Mesenchymal stem cell (in vitro differentiated cells and primary cell): Measurements from ENCODE around the gene TRAPPC14.

Experiments
- DNase-seq: peaks from one replicate; pipeline ENCODE4 v3.0.0-alpha.2; 2013
- H2AFZ ChIP-seq: one replicate; pipeline ENCODE4 v1.6.1; 2013; ENCODE audit warnings: low read depth, mild to moderate bottlenecking, control low read depth, inconsistent platforms, low read length, moderate library complexity
- H2AK5ac ChIP-seq: 2 replicates; pipeline ENCODE4 v1.6.1; 2013; ENCODE audit warnings: low read length, moderate library complexity, mild to moderate bottlenecking, inconsistent platforms; ENCODE audit not compliant: severe bottlenecking
- H2BK120ac ChIP-seq: one replicate; pipeline ENCODE4 v1.6.1; 2013; ENCODE audit warnings: low read depth, mild to moderate bottlenecking, inconsistent platforms, low read length, moderate library complexity
- H2BK12ac ChIP-seq, 2 experiments: one replicate each; pipeline ENCODE4 v1.6.1; 2013; ENCODE audit warnings: inconsistent platforms in 2 of 2, low read length in 2 of 2, mild to moderate bottlenecking in 2 of 2, moderate library complexity in 2 of 2, control low read depth in 1 of 2
- H2BK15ac ChIP-seq: one replicate; pipeline ENCODE4 v1.6.1; 2013; ENCODE audit warnings: mild to moderate bottlenecking, low read depth, inconsistent platforms; ENCODE audit not compliant: poor library complexity, severe bottlenecking
- H2BK5ac ChIP-seq: 2 replicates; pipeline ENCODE4 v1.6.1; 2013; ENCODE audit warnings: low read depth, mild to moderate bottlenecking, low read length, control low read depth, inconsistent platforms; ENCODE audit not compliant: poor library complexity, severe bottlenecking
- H3K14ac ChIP-seq, 2 experiments: one replicate each; pipeline ENCODE4 v1.6.1; 2013; ENCODE audit warnings: inconsistent platforms in 2 of 2, low read length in 2 of 2, control low read depth in 1 of 2, mild to moderate bottlenecking in 1 of 2, moderate library complexity in 1 of 2
- H3K18ac ChIP-seq, 2 experiments: one replicate each; pipeline ENCODE4 v1.6.1; 2013; ENCODE audit warnings: inconsistent platforms in 2 of 2, low read length in 2 of 2, control low read depth in 1 of 2, low read depth in 1 of 2, mild to moderate bottlenecking in 1 of 2
- H3K23ac ChIP-seq, 2 experiments: one replicate each; pipeline ENCODE4 v1.6.1; 2013; ENCODE audit warnings: inconsistent platforms in 2 of 2, low read length in 2 of 2, mild to moderate bottlenecking in 2 of 2, moderate library complexity in 2 of 2, control low read depth in 1 of 2
- H3K27ac ChIP-seq: 2 replicates; pipeline ENCODE4 v1.5.1; 2013; ENCODE audit warnings: mild to moderate bottlenecking, moderate library complexity, low read length, control low read depth, inconsistent platforms; ENCODE audit not compliant: poor library complexity, severe bottlenecking
- H3K27me3 ChIP-seq, 2 experiments: 2 replicates each; pipeline versions ENCODE4 v1.6.1 to v1.7.0; 2013; ENCODE audit warnings: low read length in 2 of 2, mild to moderate bottlenecking in 2 of 2, moderate library complexity in 2 of 2, control low read depth in 1 of 2, inconsistent platforms in 1 of 2; ENCODE audit not compliant: control insufficient read depth in 1 of 2, insufficient read depth in 1 of 2
- H3K36me3 ChIP-seq, 2 experiments: 2 replicates each; pipeline versions ENCODE4 v1.6.1 to v1.7.0; 2013; ENCODE audit warnings: low read length in 2 of 2, control low read depth in 1 of 2, inconsistent platforms in 1 of 2, low read depth in 1 of 2, mild to moderate bottlenecking in 1 of 2; ENCODE audit not compliant: insufficient read depth in 2 of 2, control insufficient read depth in 1 of 2
- H3K4ac ChIP-seq, 2 experiments: one replicate each; pipeline ENCODE4 v1.6.1; 2013; ENCODE audit warnings: inconsistent platforms in 2 of 2, low read length in 2 of 2, mild to moderate bottlenecking in 2 of 2, moderate library complexity in 2 of 2, control low read depth in 1 of 2, low read depth in 1 of 2
- H3K4me1 ChIP-seq: 2 replicates; pipeline ENCODE4 v1.6.1; 2013; ENCODE audit warnings: low read depth, low read length, control low read depth; ENCODE audit not compliant: control insufficient read depth, insufficient read depth
- H3K4me2 ChIP-seq: 2 replicates; pipeline ENCODE4 v1.6.1; 2013; ENCODE audit warnings: low read length, mild to moderate bottlenecking, inconsistent platforms; ENCODE audit not compliant: poor library complexity, severe bottlenecking
- H3K4me3 ChIP-seq, 2 experiments: 2 replicates each; pipeline versions ENCODE4 v1.5.1 to v1.7.0; 2013; ENCODE audit warnings: low read length in 2 of 2, mild to moderate bottlenecking in 2 of 2, control low read depth in 1 of 2, low read depth in 1 of 2; ENCODE audit not compliant: insufficient read depth in 1 of 2
- H3K79me1 ChIP-seq: replicated peaks from 2 replicates; pipeline ENCODE4 v1.6.1; 2013; ENCODE audit warnings: mild to moderate bottlenecking, control low read depth, low read length, inconsistent platforms; ENCODE audit not compliant: poor library complexity, severe bottlenecking
- H3K9ac ChIP-seq: 2 replicates; pipeline ENCODE4 v1.7.0; 2013; ENCODE audit warnings: mild to moderate bottlenecking, low read length, moderate library complexity
- H3K9me3 ChIP-seq: 2 replicates; pipeline ENCODE4 v1.7.0; 2013; ENCODE audit warnings: mild to moderate bottlenecking, low read length; ENCODE audit not compliant: control insufficient read depth
- H4K8ac ChIP-seq: one replicate; pipeline ENCODE4 v1.6.1; 2013; ENCODE audit warnings: inconsistent platforms, mild to moderate bottlenecking, low read length, moderate library complexity
- H4K91ac ChIP-seq: one replicate; pipeline ENCODE4 v1.6.1; 2013; ENCODE audit warnings: mild to moderate bottlenecking, low read length, inconsistent platforms
- WGBS: methylation state at CpG from one replicate; pipeline ENCODE4 v1.1.7; 2013; ENCODE audit warnings: mixed read lengths; 5-methylcytosine and 5-hydroxymethylcytosine counted together

Gene TRAPPC14

GRCh38 chr7:100176096-100177044 is 17.8 kb upstream of the TRAPPC14 start:
- Histone ChIP-seq H3K18ac (no peak overlapping the region), H3K9ac (peak overlapping the region; percentile 78), H3K23ac (no peak overlapping the region), H3K4me2 (peak overlapping the region; percentile 64), H2BK5ac (no peak overlapping the region), H3K4me3 (peak overlapping the region; percentile 64 to 80), H3K27ac (no peak overlapping the region), H4K8ac (no peak overlapping the region), H4K91ac (no peak overlapping the region), H3K4ac (peak overlapping the region in 1 of 2 experiments; percentile 19), H2AK5ac (no peak overlapping the region), H2AFZ (no peak overlapping the region), H3K9me3 (no peaks in the 10 kb centered on the region), H3K79me1 (peaks cover 4% of the 10 kb centered on the region), H2BK12ac (no peak overlapping the region), H2BK15ac (no peak overlapping the region), H2BK120ac (no peak overlapping the region), H3K27me3 (peaks cover 17 to 23% of the 10 kb centered on the region in 2 experiments), H3K14ac (no peak overlapping the region), H3K36me3 (peaks cover 0 to 16% of the 10 kb centered on the region in 2 experiments), H3K4me1 (peaks cover 13% of the 10 kb centered on the region)
- 56% methylated on average over 11 of the region's 14 CpGs for WGBS
- DNase-seq, result no peak

GRCh38 chr7:100175296-100175935 is 16.9 kb upstream of the TRAPPC14 start:
- no peak overlapping the region for H2BK5ac ChIP-seq
- no peak overlapping the region for H4K91ac ChIP-seq
- no peak overlapping the region for H2BK12ac ChIP-seq
- no peak overlapping the region for H3K4ac ChIP-seq
- H3K27me3 ChIP-seq, result peaks cover 20 to 28% of the 10 kb centered on the region in 2 experiments
- H3K27ac ChIP-seq, result no peak overlapping the region
- no peak overlapping the region for H3K4me3 ChIP-seq
- no peak for DNase-seq
- 97% methylated on average over 12 of the region's 14 CpGs for WGBS
- H3K9me3 ChIP-seq, result no peaks in the 10 kb centered on the region
- no peak overlapping the region for H2BK120ac ChIP-seq
- H3K23ac ChIP-seq, result no peak overlapping the region
- peaks cover 0 to 16% of the 10 kb centered on the region in 2 experiments for H3K36me3 ChIP-seq
- peaks cover 17% of the 10 kb centered on the region for H3K4me1 ChIP-seq
- H2AK5ac ChIP-seq, result no peak overlapping the region
- no peak overlapping the region for H2AFZ ChIP-seq
- H3K14ac ChIP-seq, result no peak overlapping the region
- H4K8ac ChIP-seq, result no peak overlapping the region
- peaks cover 4% of the 10 kb centered on the region for H3K79me1 ChIP-seq
- no peak overlapping the region for H3K4me2 ChIP-seq
- no peak overlapping the region for H3K9ac ChIP-seq
- H3K18ac ChIP-seq, result no peak overlapping the region
- H2BK15ac ChIP-seq, result no peak overlapping the region

- H3K9me3 ChIP-seq, result no peaks in the 10 kb centered on the region
- H3K4ac ChIP-seq, result no peak overlapping the region
- H2AFZ ChIP-seq, result no peak overlapping the region
- no peak overlapping the region for H3K14ac ChIP-seq
- no peak overlapping the region for H3K9ac ChIP-seq
- H3K27me3 ChIP-seq, result peaks cover 19 to 28% of the 10 kb centered on the region in 2 experiments
- no peak overlapping the region for H2BK5ac ChIP-seq
- no peak overlapping the region for H4K8ac ChIP-seq
- DNase-seq, result no peak
- no peak overlapping the region for H4K91ac ChIP-seq
- H3K18ac ChIP-seq, result no peak overlapping the region
- peaks cover 4% of the 10 kb centered on the region for H3K79me1 ChIP-seq
- no peak overlapping the region for H3K27ac ChIP-seq
- H3K4me3 ChIP-seq, result no peak overlapping the region
- no peak overlapping the region for H2BK15ac ChIP-seq
- H2BK120ac ChIP-seq, result no peak overlapping the region
- WGBS, result 96% methylated on average over 5 of the region's 5 CpGs
- H3K4me2 ChIP-seq, result no peak overlapping the region
- no peak overlapping the region for H2AK5ac ChIP-seq
- no peak overlapping the region for H2BK12ac ChIP-seq
- no peak overlapping the region for H3K23ac ChIP-seq
- peaks cover 17% of the 10 kb centered on the region for H3K4me1 ChIP-seq
- H3K36me3 ChIP-seq, result peaks cover 0 to 16% of the 10 kb centered on the region in 2 experiments
Measured at GRCh38 chr7:100174582-100174981, 16.1 kb upstream of the TRAPPC14 start.
